ENCODE measurements around the gene WFIKKN2.

WFIKKN2 gene

GRCh38 chr17:50828508-50829170, 6.7 kb upstream of the WFIKKN2 start:
- no peak for DNase-seq (ENCODE audit: extremely low read depth, low read depth)
- no peak overlapping the region for H3K4me3 ChIP-seq (replicated peaks; ENCODE audit: low read depth, low read length)
- no peak for TF ChIP-seq CTCF (IDR thresholded peaks at IDR 0.05; ENCODE audit: low read depth, low read length, missing control alignments)

GRCh38 chr17:50829332-50829731, 6.1 kb upstream of the WFIKKN2 start:
- DNase-seq (ENCODE audit: extremely low read depth, low read depth): no peak
- no peak for TF ChIP-seq CTCF (IDR thresholded peaks at IDR 0.05; ENCODE audit: low read depth, low read length, missing control alignments)
- H3K4me3 ChIP-seq (replicated peaks; ENCODE audit: low read depth, low read length): no peak overlapping the region

- no peak for DNase-seq (ENCODE audit: extremely low read depth, low read depth)
- H3K4me3 ChIP-seq (replicated peaks; ENCODE audit: low read depth, low read length): no peak overlapping the region
- no peak for TF ChIP-seq CTCF (IDR thresholded peaks at IDR 0.05; ENCODE audit: low read depth, low read length, missing control alignments)
Measured at GRCh38 chr17:50830352-50830751, 5.0 kb upstream of the WFIKKN2 start.

GRCh38 chr17:50830994-50831393, 4.4 kb upstream of the WFIKKN2 start:
- no peak for TF ChIP-seq CTCF (IDR thresholded peaks at IDR 0.05; ENCODE audit: low read depth, low read length, missing control alignments)
- no peak for DNase-seq (ENCODE audit: extremely low read depth, low read depth)
- no peak overlapping the region for H3K4me3 ChIP-seq (replicated peaks; ENCODE audit: low read depth, low read length)

- H3K4me3 ChIP-seq (replicated peaks; ENCODE audit: low read depth, low read length): no peak overlapping the region
- TF ChIP-seq CTCF (IDR thresholded peaks at IDR 0.05; ENCODE audit: low read depth, low read length, missing control alignments): no peak
- DNase-seq (ENCODE audit: extremely low read depth, low read depth): no peak
Measured at GRCh38 chr17:50831471-50831928, 3.9 kb upstream of the WFIKKN2 start.

- no peak overlapping the region for H3K4me3 ChIP-seq (replicated peaks; ENCODE audit: low read depth, low read length)
- no peak for DNase-seq (ENCODE audit: extremely low read depth, low read depth)
- TF ChIP-seq CTCF (IDR thresholded peaks at IDR 0.05; ENCODE audit: low read depth, low read length, missing control alignments): no peak
Measured at GRCh38 chr17:50832267-50832863, 3.0 kb upstream of the WFIKKN2 start.

All from HFF-Myc (cell line).